ENCODE data around the gene AOC1.

Gene AOC1

GRCh38 chr7:150851492-150852370 is 586 bp upstream of the AOC1 start:
- Histone ChIP-seq H3K4me3 (no peak overlapping the region), H3K27me3 (peaks cover 0 to 28% of the 10 kb centered on the region in 2 donors), H3K9me3 (no peaks in the 10 kb centered on the region), H3K4me1 (no peaks in the 10 kb centered on the region), H3K27ac (no peak overlapping the region), H3K36me3 (no peaks in the 10 kb centered on the region)
- no peak for DNase-seq
- no peak for TF ChIP-seq CTCF (IDR thresholded peaks at IDR 0.05)
- intact Hi-C loops (cut with DNase I; ENCODE audit: low total_unique reads) = no loop called here

- Histone ChIP-seq H3K4me1 (no peaks in the 10 kb centered on the region), H3K36me3 (no peaks in the 10 kb centered on the region), H3K9me3 (no peaks in the 10 kb centered on the region), H3K27ac (no peak overlapping the region), H3K27me3 (peaks cover 0 to 33% of the 10 kb centered on the region in 2 donors), H3K4me3 (no peak overlapping the region)
- intact Hi-C loops (cut with DNase I; ENCODE audit: low total_unique reads) = no loop called here
- no peak for TF ChIP-seq CTCF (IDR thresholded peaks at IDR 0.05)
- DNase-seq = no peak
Observed at GRCh38 chr7:150854066-150855000, 2.0 kb downstream of the AOC1 start.

- Histone ChIP-seq H3K36me3 (no peaks in the 10 kb centered on the region), H3K4me3 (no peak overlapping the region), H3K4me1 (no peaks in the 10 kb centered on the region), H3K9me3 (no peaks in the 10 kb centered on the region), H3K27ac (no peak overlapping the region), H3K27me3 (peaks cover 0 to 33% of the 10 kb centered on the region in 2 donors)
- no peak for TF ChIP-seq CTCF (IDR thresholded peaks at IDR 0.05)
- DNase-seq = no peak
- intact Hi-C loops (cut with DNase I; ENCODE audit: low total_unique reads) = no loop called here
Observed at GRCh38 chr7:150855046-150855445, 2.7 kb downstream of the AOC1 start.

- Histone ChIP-seq H3K4me1 (no peaks in the 10 kb centered on the region), H3K27ac (no peak overlapping the region), H3K9me3 (no peaks in the 10 kb centered on the region), H3K4me3 (no peak overlapping the region), H3K36me3 (no peaks in the 10 kb centered on the region), H3K27me3 (peaks cover 0 to 33% of the 10 kb centered on the region in 2 donors)
- TF ChIP-seq CTCF (IDR thresholded peaks at IDR 0.05) = no peak
- no peak for DNase-seq
- intact Hi-C loops (cut with DNase I; ENCODE audit: low total_unique reads) = no loop called here
Observed at GRCh38 chr7:150855476-150856302, 3.4 kb downstream of the AOC1 start.
